ENCODE results near the gene GLIS2. TPM values are rescaled to one million over a fixed set of nuclear protein-coding genes. Genes with fewer than 3 reads are reported as not detected.

The GLIS2 gene
- total RNA-seq, 8 experiments from 2014 or later, result 2.7 to 10.2 (median 7.5) TPM

DNA sequence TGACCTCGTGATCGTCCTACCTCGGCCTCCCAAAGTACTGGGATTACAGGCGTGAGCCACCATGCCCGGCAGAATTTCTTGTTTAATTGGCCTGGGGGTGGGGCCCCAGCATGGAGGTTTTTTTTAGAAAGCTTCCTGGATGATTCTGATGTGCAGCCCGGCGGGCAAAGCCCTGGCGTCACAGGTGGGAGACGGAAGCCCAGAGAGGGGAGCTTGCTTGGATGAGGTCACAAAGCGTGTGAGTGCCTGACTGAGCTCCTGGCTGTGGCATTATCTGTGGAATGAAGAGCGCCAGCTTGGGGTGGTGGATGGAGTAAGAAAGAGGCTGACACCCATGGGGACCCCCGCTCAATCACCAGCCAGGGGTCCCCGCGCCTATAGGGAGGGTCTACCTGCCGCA, 59.9 kb downstream of the GLIS2 start:
- Histone ChIP-seq H3K27ac (no peak overlapping the region), H3K4me3 (no peak overlapping the region), H3K4me1 (replicated peaks in 1 of 2) (peaks cover 28 to 48% of the 10 kb centered on the region in 2 donors)
- in situ Hi-C loops (cut with MboI; ENCODE audit: low pct_unique_long_range_greater_than_20kb in 2 of 9, low sequenced_read_pairs in 9 of 9, unreplicated experiment in 9 of 9), result no loop called here
- 19 to 90% (median 74%) methylated on average over 3 to 9 of the region's 15 CpGs; no CpG with 5 or more reads in 4 of the 10 experiments for WGBS, 10 experiments
- no peak for ATAC-seq (replicated peaks in 6 of 8)

GRCh38 chr16:4376126-4376892, 60.4 kb downstream of the GLIS2 start:
- no peak overlapping the region for H3K27ac ChIP-seq
- WGBS, 10 experiments, result 0 to 60% methylated on average over 1 to 13 of the region's 31 CpGs; no CpG with 5 or more reads in 8 of the 10 experiments
- ATAC-seq (replicated peaks in 6 of 8), result peak in 3 of 8 experiments; percentile 3 to 16 (median 7)
- H3K4me3 ChIP-seq, result no peak overlapping the region
- in situ Hi-C loops (cut with MboI; ENCODE audit: low pct_unique_long_range_greater_than_20kb in 2 of 9, low sequenced_read_pairs in 9 of 9, unreplicated experiment in 9 of 9), result no loop called here
- peaks cover 27 to 42% of the 10 kb centered on the region in 2 donors for H3K4me1 ChIP-seq (replicated peaks in 1 of 2)

DNA sequence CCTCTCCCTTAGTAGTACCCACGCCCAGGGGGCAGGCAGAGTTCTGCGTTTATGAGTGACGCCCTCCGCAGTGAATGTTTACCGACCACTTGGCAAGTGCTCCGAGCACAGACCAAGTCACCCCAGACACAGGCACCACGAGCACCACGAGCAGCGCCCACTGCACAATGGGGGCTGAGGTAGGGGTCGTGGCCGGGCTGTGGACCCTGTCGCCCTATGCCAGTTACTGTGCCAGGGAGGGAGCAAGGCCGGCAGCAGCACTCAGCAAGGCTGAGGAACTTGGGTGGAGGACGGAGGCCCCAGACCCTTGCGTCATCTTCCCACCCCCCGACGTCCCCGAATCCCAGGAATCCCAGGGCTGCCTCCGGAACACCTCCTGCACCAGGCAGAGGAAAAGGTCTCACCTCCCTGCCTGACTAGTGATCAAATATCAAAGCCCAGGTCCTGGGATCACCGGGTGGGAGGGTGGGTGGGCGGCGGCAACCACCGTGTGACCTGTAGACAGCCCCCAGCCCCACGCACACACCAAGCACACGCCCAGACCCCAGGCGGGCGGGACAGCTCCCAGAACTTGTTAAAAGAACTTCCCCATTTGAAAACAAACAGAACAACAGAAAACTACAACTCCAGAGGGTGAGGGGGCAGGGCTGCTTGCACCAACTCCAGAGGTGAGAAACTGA, 61.2 kb downstream of the GLIS2 start:
- Histone ChIP-seq H3K4me3 (no peak overlapping the region), H3K4me1 (replicated peaks in 1 of 2) (peaks cover 25 to 40% of the 10 kb centered on the region in 2 donors), H3K27ac (no peak overlapping the region)
- ATAC-seq (replicated peaks in 6 of 8), result no peak
- in situ Hi-C loops (cut with MboI; ENCODE audit: low pct_unique_long_range_greater_than_20kb in 2 of 9, low sequenced_read_pairs in 9 of 9, unreplicated experiment in 9 of 9), result no loop called here
- whole genome bisulfite sequencing, 10 experiments, result 70 to 84% (median 81%) methylated on average over 2 to 7 of the region's 27 CpGs; no CpG with 5 or more reads in 7 of the 10 experiments

GRCh38 chr16:4377573-4378154, 61.8 kb downstream of the GLIS2 start:
- no peak for ATAC-seq (replicated peaks in 6 of 8)
- Histone ChIP-seq H3K4me3 (no peak overlapping the region), H3K4me1 (replicated peaks in 1 of 2) (peaks cover 20 to 34% of the 10 kb centered on the region in 2 donors), H3K27ac (peak overlapping the region in 1 of 2 donors; percentile 25)
- WGBS, 10 experiments, result 56 to 76% (median 67%) methylated on average over 1 to 6 of the region's 12 CpGs; no CpG with 5 or more reads in 6 of the 10 experiments
- in situ Hi-C loops (cut with MboI; ENCODE audit: low pct_unique_long_range_greater_than_20kb in 2 of 9, low sequenced_read_pairs in 9 of 9, unreplicated experiment in 9 of 9), result no loop called here

- in situ Hi-C loops (cut with MboI; ENCODE audit: low pct_unique_long_range_greater_than_20kb in 2 of 9, low sequenced_read_pairs in 9 of 9, unreplicated experiment in 9 of 9), result no loop called here
- Histone ChIP-seq H3K4me1 (replicated peaks in 1 of 2) (peaks cover 15 to 28% of the 10 kb centered on the region in 2 donors), H3K27ac (peak overlapping the region in 1 of 2 donors; percentile 25), H3K4me3 (no peak overlapping the region)
- peak in 3 of 8 experiments; percentile 31 to 34 (median 31) for ATAC-seq (replicated peaks in 6 of 8)
- 0 to 81% (median 80%) methylated on average over 1 to 4 of the region's 15 CpGs; no CpG with 5 or more reads in 6 of the 10 experiments for WGBS, 10 experiments
Observed at GRCh38 chr16:4378161-4378666, 62.3 kb downstream of the GLIS2 start.

DNA sequence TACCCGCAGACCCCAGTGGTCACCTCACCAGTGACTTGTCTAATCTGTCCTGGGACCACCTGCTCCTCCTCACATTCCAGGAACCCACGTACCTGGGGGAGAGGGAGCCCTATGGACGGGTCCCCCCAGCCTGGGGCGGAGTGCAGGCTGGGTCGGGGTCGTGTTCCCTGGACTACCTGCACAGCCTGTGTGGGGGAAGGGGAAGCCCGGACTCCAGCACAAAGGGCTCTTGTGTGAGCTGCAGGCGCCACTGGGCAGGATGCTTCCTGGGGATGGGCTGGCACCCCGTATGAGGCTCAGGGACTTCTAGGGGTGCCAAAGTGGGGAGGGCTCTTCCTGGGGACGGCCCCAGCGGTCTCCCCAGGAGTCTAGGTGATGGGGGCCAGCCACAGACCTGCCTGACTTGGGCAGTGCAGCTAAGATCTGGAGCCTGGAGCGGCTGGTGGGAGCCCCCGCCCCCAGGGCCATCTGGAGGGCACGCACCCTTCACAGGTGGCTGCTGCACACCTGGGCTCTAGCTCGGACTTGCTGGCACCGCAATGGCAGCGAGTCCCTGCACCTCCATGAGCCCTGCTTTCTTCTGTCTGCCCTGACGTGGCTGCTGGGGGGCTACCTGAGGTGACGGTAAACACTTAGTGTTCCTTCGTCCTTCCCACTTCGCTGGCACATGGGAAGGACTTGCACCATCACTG, 63.3 kb downstream of the GLIS2 start:
- in situ Hi-C loops (cut with MboI; ENCODE audit: low pct_unique_long_range_greater_than_20kb in 2 of 9, low sequenced_read_pairs in 9 of 9, unreplicated experiment in 9 of 9), result no loop called here
- no peak for ATAC-seq (replicated peaks in 6 of 8)
- no peak overlapping the region for H3K27ac ChIP-seq
- no peak overlapping the region for H3K4me3 ChIP-seq
- 40 to 100% (median 80%) methylated on average over 1 to 4 of the region's 21 CpGs; no CpG with 5 or more reads in 7 of the 10 experiments for WGBS, 10 experiments
- peaks cover 6 to 19% of the 10 kb centered on the region in 2 donors for H3K4me1 ChIP-seq (replicated peaks in 1 of 2)

DNA sequence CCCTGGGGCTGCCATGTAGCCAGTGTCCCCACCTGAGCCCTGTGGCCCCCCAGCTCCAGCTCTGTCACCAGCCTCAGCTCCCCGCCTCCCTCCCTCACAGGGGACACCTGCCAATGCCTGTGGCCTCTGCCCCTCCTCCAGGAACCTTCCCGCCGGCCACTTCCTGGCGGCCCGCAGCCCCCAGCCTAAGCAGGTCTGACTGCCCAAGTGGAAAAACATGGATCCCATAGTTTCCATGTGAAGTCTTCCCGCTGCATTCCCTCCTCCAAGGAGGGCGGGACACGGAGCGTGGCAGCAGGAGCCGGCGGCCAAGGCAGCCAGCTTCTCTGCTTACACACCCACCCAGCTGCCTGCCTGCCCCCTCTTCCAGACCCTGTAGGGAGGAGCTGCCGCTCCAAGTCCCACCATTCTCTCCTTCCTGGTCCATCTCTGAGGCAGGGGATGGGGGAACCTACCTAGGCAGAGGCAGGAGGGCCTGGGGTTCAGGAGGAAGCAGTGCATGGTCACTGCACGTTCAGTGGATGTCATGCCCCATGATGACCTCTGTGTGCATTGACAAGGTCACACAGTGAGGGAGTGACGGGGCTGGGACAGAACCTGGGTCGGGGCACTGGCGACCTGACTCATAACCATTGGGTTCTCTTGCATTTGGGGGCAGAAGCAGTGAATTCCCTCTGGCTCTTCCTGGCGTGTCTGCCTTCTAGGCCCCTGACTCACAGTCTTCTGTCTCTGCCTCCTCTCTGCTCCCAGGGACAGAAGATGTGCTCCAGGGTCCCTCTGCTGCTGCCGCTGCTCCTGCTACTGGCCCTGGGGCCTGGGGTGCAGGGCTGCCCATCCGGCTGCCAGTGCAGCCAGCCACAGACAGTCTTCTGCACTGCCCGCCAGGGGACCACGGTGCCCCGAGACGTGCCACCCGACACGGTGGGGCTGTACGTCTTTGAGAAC, 64.5 kb downstream of the GLIS2 start:
- ATAC-seq (replicated peaks in 6 of 8), result peak in 1 of 8 experiments; percentile 2
- in situ Hi-C loops (cut with MboI; ENCODE audit: low pct_unique_long_range_greater_than_20kb in 2 of 9, low sequenced_read_pairs in 9 of 9, unreplicated experiment in 9 of 9), result no loop called here
- no peak overlapping the region for H3K27ac ChIP-seq
- H3K4me3 ChIP-seq, result no peak overlapping the region
- WGBS, 10 experiments, result 0 to 70% (median 6%) methylated on average over 1 to 6 of the region's 26 CpGs; no CpG with 5 or more reads in 7 of the 10 experiments
- peaks cover 0 to 15% of the 10 kb centered on the region in 2 donors for H3K4me1 ChIP-seq (replicated peaks in 1 of 2)

GRCh38 chr16:4381072-4381934, 65.4 kb downstream of the GLIS2 start:
- in situ Hi-C loops (cut with MboI; ENCODE audit: low pct_unique_long_range_greater_than_20kb in 2 of 9, low sequenced_read_pairs in 9 of 9, unreplicated experiment in 9 of 9), result no loop called here
- Histone ChIP-seq H3K4me1 (replicated peaks in 1 of 2) (peaks cover 0 to 15% of the 10 kb centered on the region in 2 donors), H3K27ac (no peak overlapping the region), H3K4me3 (no peak overlapping the region)
- no peak for ATAC-seq (replicated peaks in 6 of 8)
- WGBS, 10 experiments, result 80 to 100% (median 100%) methylated on average over 1 to 6 of the region's 59 CpGs; no CpG with 5 or more reads in 5 of the 10 experiments

GRCh38 chr16:4381935-4382794, 66.3 kb downstream of the GLIS2 start:
- 67 to 100% (median 100%) methylated on average over 1 to 3 of the region's 55 CpGs; no CpG with 5 or more reads in 6 of the 10 experiments for WGBS, 10 experiments
- in situ Hi-C loops (cut with MboI; ENCODE audit: low pct_unique_long_range_greater_than_20kb in 2 of 9, low sequenced_read_pairs in 9 of 9, unreplicated experiment in 9 of 9), result no loop called here
- Histone ChIP-seq H3K4me3 (no peak overlapping the region), H3K4me1 (replicated peaks in 1 of 2) (peaks cover 0 to 15% of the 10 kb centered on the region in 2 donors), H3K27ac (no peak overlapping the region)
- no peak for ATAC-seq (replicated peaks in 6 of 8)

GRCh38 chr16:4382795-4383357, 67.0 kb downstream of the GLIS2 start:
- H3K4me3 ChIP-seq, result no peak overlapping the region
- H3K27ac ChIP-seq, result no peak overlapping the region
- WGBS, 10 experiments, result 77 to 100% (median 94%) methylated on average over 1 to 11 of the region's 21 CpGs; no CpG with 5 or more reads in 1 of the 10 experiments

More at GRCh38 chr16:4382795-4383357, 67.0 kb downstream of the GLIS2 start:
- no peak for ATAC-seq (replicated peaks in 6 of 8)
- peaks cover under 1 to 14% of the 10 kb centered on the region in 2 donors for H3K4me1 ChIP-seq (replicated peaks in 1 of 2)
- in situ Hi-C loops (cut with MboI; ENCODE audit: low pct_unique_long_range_greater_than_20kb in 2 of 9, low sequenced_read_pairs in 9 of 9, unreplicated experiment in 9 of 9), result no loop called here

Data from motor neuron (in vitro differentiated cells).